Measurements from ENCODE around the gene MCM8. TPM values are rescaled to one million over a fixed set of nuclear protein-coding genes. Genes with fewer than 3 reads are reported as not detected.

Gene MCM8
- total RNA-seq, 1 donor from 2014 or later: 2.5 TPM

DNA sequence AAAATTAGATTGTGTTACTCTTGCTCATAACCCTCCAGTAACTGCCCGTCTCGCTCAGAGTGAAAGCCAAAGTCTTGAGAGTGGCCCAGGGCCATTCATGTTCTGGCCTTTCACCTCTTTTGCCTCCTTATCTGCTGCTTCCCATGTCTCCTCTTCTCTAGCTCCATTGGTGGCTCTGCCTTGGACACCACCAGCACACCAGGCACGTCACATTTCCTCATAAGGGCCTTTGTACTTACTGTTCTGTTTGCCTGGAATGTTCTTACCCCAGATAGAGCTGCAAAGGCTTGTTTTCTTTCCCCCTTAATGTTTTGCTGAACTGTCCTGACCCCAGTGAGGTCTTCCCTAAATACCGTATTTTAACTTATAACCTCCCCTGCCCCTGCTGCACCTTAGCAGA is 29.3 kb downstream of the MCM8 start:
- no peak overlapping the region for H3K4me3 ChIP-seq
- no peak for DNase-seq (ENCODE audit: extremely low spot score in 2 of 2)
- H3K36me3 ChIP-seq: peaks cover 0 to 6% of the 10 kb centered on the region in 2 donors
- H3K27ac ChIP-seq: no peak overlapping the region
- no peaks in the 10 kb centered on the region for H3K9me3 ChIP-seq
- intact Hi-C loops (cut with DNase I): no loop called here
- TF ChIP-seq, protein P1, sequence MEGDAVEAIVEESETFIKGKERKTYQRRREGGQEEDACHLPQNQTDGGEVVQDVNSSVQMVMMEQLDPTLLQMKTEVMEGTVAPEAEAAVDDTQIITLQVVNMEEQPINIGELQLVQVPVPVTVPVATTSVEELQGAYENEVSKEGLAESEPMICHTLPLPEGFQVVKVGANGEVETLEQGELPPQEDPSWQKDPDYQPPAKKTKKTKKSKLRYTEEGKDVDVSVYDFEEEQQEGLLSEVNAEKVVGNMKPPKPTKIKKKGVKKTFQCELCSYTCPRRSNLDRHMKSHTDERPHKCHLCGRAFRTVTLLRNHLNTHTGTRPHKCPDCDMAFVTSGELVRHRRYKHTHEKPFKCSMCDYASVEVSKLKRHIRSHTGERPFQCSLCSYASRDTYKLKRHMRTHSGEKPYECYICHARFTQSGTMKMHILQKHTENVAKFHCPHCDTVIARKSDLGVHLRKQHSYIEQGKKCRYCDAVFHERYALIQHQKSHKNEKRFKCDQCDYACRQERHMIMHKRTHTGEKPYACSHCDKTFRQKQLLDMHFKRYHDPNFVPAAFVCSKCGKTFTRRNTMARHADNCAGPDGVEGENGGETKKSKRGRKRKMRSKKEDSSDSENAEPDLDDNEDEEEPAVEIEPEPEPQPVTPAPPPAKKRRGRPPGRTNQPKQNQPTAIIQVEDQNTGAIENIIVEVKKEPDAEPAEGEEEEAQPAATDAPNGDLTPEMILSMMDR (IDR thresholded peaks at IDR 0.05): no peak
- TF ChIP-seq POLR2A (IDR thresholded peaks at IDR 0.05): no peak
- no peak for TF ChIP-seq POLR2AphosphoS5 (IDR thresholded peaks at IDR 0.05; ENCODE audit: insufficient read depth in 1 of 2, low read depth in 1 of 2)
- no peaks in the 10 kb centered on the region for H3K27me3 ChIP-seq
- H3K4me1 ChIP-seq: no peaks in the 10 kb centered on the region

GRCh38 chr20:5980720-5981538 is 30.5 kb downstream of the MCM8 start:
- DNase-seq (ENCODE audit: extremely low spot score in 2 of 2): no peak
- intact Hi-C loops (cut with DNase I): no loop called here
- H3K27me3 ChIP-seq: no peaks in the 10 kb centered on the region
- peaks cover 0 to 6% of the 10 kb centered on the region in 2 donors for H3K36me3 ChIP-seq
- no peak overlapping the region for H3K4me3 ChIP-seq
- no peak overlapping the region for H3K27ac ChIP-seq
- H3K9me3 ChIP-seq: no peaks in the 10 kb centered on the region
- H3K4me1 ChIP-seq: no peaks in the 10 kb centered on the region
- TF ChIP-seq, protein P1 (IDR thresholded peaks at IDR 0.05): no peak
- TF ChIP-seq POLR2AphosphoS5 (IDR thresholded peaks at IDR 0.05; ENCODE audit: insufficient read depth in 1 of 2, low read depth in 1 of 2): no peak
- no peak for TF ChIP-seq POLR2A (IDR thresholded peaks at IDR 0.05)

DNA sequence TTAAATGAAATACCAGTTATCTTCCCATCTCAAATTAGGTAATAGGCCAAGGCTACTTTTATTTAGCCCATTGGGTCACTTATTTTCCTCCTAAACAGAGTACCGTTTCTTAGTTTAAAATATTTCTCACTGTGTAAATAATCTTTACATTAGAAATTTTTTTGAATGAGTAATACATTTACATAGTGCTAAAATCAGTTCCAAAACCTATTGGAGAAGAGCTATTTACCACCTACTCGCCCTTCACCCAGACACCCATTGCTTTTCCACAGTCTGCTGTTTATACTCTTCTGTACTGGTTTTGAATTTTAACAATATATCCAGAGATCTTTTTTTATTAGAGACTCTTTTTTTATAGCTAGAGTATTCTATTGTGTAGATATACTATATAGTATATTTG is 36.9 kb downstream of the MCM8 start:
- Histone ChIP-seq H3K27ac (no peak overlapping the region), H3K36me3 (peaks cover 0 to 7% of the 10 kb centered on the region in 2 donors)

DNA sequence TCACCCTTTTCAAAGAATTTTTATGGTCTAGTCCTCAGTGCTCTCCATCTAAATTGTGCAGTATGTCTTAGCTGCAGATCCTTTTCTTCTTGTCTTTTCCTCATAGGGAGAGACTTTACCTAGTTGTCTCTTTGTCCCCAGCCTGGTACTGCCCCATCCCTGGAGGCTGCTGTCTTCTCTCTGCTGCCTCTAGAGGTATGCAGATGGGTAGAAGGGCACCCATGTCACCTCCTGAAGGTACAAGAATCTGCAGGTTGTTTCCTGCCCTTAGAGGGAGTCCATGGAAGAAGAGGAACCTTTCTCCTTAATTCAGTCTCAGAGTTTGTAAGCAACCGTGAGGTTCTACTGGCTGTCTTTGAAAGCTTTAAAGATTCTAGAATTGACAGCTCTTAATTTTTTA is 39.1 kb downstream of the MCM8 start:
- H3K9me3 ChIP-seq: no peaks in the 10 kb centered on the region
- peaks cover 3 to 7% of the 10 kb centered on the region in 2 donors for H3K36me3 ChIP-seq
- H3K4me3 ChIP-seq: no peak overlapping the region
- no peak for DNase-seq (ENCODE audit: extremely low spot score in 2 of 2)
- TF ChIP-seq, protein P1 (IDR thresholded peaks at IDR 0.05): no peak
- no peak for TF ChIP-seq POLR2A (IDR thresholded peaks at IDR 0.05)
- no peak for TF ChIP-seq POLR2AphosphoS5 (IDR thresholded peaks at IDR 0.05; ENCODE audit: insufficient read depth in 1 of 2, low read depth in 1 of 2)
- no peaks in the 10 kb centered on the region for H3K27me3 ChIP-seq
- intact Hi-C loops (cut with DNase I): no loop called here
- H3K4me1 ChIP-seq: no peaks in the 10 kb centered on the region
- H3K27ac ChIP-seq: no peak overlapping the region

More for the DNA sequence above, 36.9 kb downstream of the MCM8 start:
- no peaks in the 10 kb centered on the region for H3K4me1 ChIP-seq
- DNase-seq (ENCODE audit: extremely low spot score in 2 of 2): no peak
- intact Hi-C loops (cut with DNase I): no loop called here
- TF ChIP-seq, protein P1 (IDR thresholded peaks at IDR 0.05): no peak
- no peak for TF ChIP-seq POLR2AphosphoS5 (IDR thresholded peaks at IDR 0.05; ENCODE audit: insufficient read depth in 1 of 2, low read depth in 1 of 2)
- TF ChIP-seq POLR2A (IDR thresholded peaks at IDR 0.05): no peak
- no peaks in the 10 kb centered on the region for H3K9me3 ChIP-seq
- no peak overlapping the region for H3K4me3 ChIP-seq
- H3K27me3 ChIP-seq: no peaks in the 10 kb centered on the region

DNA sequence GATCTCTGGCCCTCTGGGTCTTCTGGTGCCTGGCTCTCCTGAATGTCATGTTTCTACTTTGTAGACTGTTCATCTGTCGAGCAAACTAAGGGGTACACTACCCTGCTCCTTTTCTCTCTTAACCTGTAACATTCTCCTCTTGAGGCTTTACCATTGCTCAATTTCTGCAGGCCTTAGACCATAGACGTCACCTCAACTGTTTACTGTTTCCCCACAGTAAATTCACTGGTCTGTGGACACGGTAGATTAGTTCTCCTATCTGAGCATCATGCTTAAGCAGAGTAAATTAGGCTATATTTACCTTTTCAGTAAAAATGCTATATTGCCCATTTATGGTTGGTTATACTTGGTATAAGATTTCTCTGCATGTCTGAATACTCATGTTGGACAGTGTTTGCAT is 40.5 kb downstream of the MCM8 start:
- no peaks in the 10 kb centered on the region for H3K4me1 ChIP-seq
- no peaks in the 10 kb centered on the region for H3K9me3 ChIP-seq
- H3K27ac ChIP-seq: no peak overlapping the region
- TF ChIP-seq, protein P1 (IDR thresholded peaks at IDR 0.05): no peak
- TF ChIP-seq POLR2AphosphoS5 (IDR thresholded peaks at IDR 0.05; ENCODE audit: insufficient read depth in 1 of 2, low read depth in 1 of 2) (no peak), POLR2A (IDR thresholded peaks at IDR 0.05) (no peak)
- no peak for DNase-seq (ENCODE audit: extremely low spot score in 2 of 2)
- intact Hi-C loops (cut with DNase I): no loop called here
- no peaks in the 10 kb centered on the region for H3K27me3 ChIP-seq
- peaks cover 3 to 7% of the 10 kb centered on the region in 2 donors for H3K36me3 ChIP-seq
- no peak overlapping the region for H3K4me3 ChIP-seq

All from vagina (tissue), 2 donors.